ENCODE data around the gene PERM1. TPM values are rescaled to one million over a fixed set of nuclear protein-coding genes. Genes with fewer than 3 reads are reported as not detected.

PERM1 gene
- total and polyA plus RNA-seq, 4 donors = under 0.01 to 0.06 TPM; not detected in 2

GRCh38 chr1:967466-968343 lies 14.2 kb downstream of the PERM1 start:
- H3K4me1 ChIP-seq (ENCODE audit: control insufficient read depth in 4 of 4, insufficient read depth in 4 of 4, low read length in 3 of 4) = peaks cover 3 to 12% (median 9%) of the 10 kb centered on the region in 4 donors
- no peak overlapping the region for H3K4me3 ChIP-seq (ENCODE audit: low read depth in 1 of 3, low read length in 3 of 3)
- H3K27me3 ChIP-seq (ENCODE audit: control insufficient read depth in 4 of 4, insufficient read depth in 4 of 4, low read length in 3 of 4) = peaks cover 0 to 14% (median 1%) of the 10 kb centered on the region in 4 donors
- DNase-seq (ENCODE audit: low spot score) = no peak
- TF ChIP-seq MAX (IDR thresholded peaks at IDR 0.05) = no peak
- TF ChIP-seq YY1 (IDR thresholded peaks at IDR 0.05) = no peak
- no peak for TF ChIP-seq JUND (IDR thresholded peaks at IDR 0.05)
- no peak for TF ChIP-seq ATF3 (IDR thresholded peaks at IDR 0.05)
- no peak for TF ChIP-seq TAF1 (conservative IDR thresholded peaks at IDR 0.05)
- TF ChIP-seq GABPA (IDR thresholded peaks at IDR 0.05 in 1 of 2, conservative IDR thresholded peaks at IDR 0.05 in 1 of 2) = no peak
- no peak for TF ChIP-seq FOXA2 (IDR thresholded peaks at IDR 0.05)
- no peak for TF ChIP-seq SP1 (IDR thresholded peaks at IDR 0.05)
- no peak for TF ChIP-seq FOXA1 (IDR thresholded peaks at IDR 0.05)
- no peak for TF ChIP-seq RXRA (IDR thresholded peaks at IDR 0.05)
- no peak for TF ChIP-seq HNF4G (IDR thresholded peaks at IDR 0.05)
- no peak for TF ChIP-seq RAD21 (IDR thresholded peaks at IDR 0.05)
- no peak for TF ChIP-seq CTCF (IDR thresholded peaks at IDR 0.05; ENCODE audit: low read depth, low read length, missing input control)
- TF ChIP-seq REST (IDR thresholded peaks at IDR 0.05) = no peak
- TF ChIP-seq HNF4A (conservative IDR thresholded peaks at IDR 0.05) = no peak
- TF ChIP-seq NR2F2 (IDR thresholded peaks at IDR 0.05) = no peak
- TF ChIP-seq ZBTB33 (IDR thresholded peaks at IDR 0.05) = no peak
- no peaks in the 10 kb centered on the region for H3K9me3 ChIP-seq (ENCODE audit: control insufficient read depth in 4 of 4, low read length in 3 of 4)
- H3K27ac ChIP-seq (ENCODE audit: low read depth in 1 of 2, low read length in 2 of 2) = no peak overlapping the region
- 78% methylated on average over 23 of the region's 23 CpGs for WGBS
- H3K36me3 ChIP-seq (ENCODE audit: control insufficient read depth in 4 of 4, insufficient read depth in 3 of 4, low read depth in 1 of 4, low read length in 3 of 4) = peaks cover 0 to 4% (median 0%) of the 10 kb centered on the region in 4 donors
- H3K9ac ChIP-seq (ENCODE audit: low read depth in 1 of 2, low read length in 2 of 2) = no peak overlapping the region

All from liver (tissue), 9 donors.